ENCODE results near the gene ERI3.

ERI3 gene

GRCh38 chr1:44222397-44223186 is 132.5 kb downstream of the ERI3 start:
- no peak overlapping the region for H3K4me3 ChIP-seq (ENCODE audit: low read length)
- DNase-seq (ENCODE audit: low read depth) = no peak
- TF ChIP-seq CTCF (IDR thresholded peaks at IDR 0.05; ENCODE audit: insufficient read depth, low read depth, low read length, missing control alignments) = no peak

- no peak for DNase-seq (ENCODE audit: low read depth)
- no peak overlapping the region for H3K4me3 ChIP-seq (ENCODE audit: low read length)
- no peak for TF ChIP-seq CTCF (IDR thresholded peaks at IDR 0.05; ENCODE audit: insufficient read depth, low read depth, low read length, missing control alignments)
Measured at GRCh38 chr1:44221769-44222168, 133.3 kb downstream of the ERI3 start.

GRCh38 chr1:44220755-44221154 is 134.3 kb downstream of the ERI3 start:
- TF ChIP-seq CTCF (IDR thresholded peaks at IDR 0.05; ENCODE audit: insufficient read depth, low read depth, low read length, missing control alignments) = no peak
- no peak overlapping the region for H3K4me3 ChIP-seq (ENCODE audit: low read length)
- no peak for DNase-seq (ENCODE audit: low read depth)

- no peak for TF ChIP-seq CTCF (IDR thresholded peaks at IDR 0.05; ENCODE audit: insufficient read depth, low read depth, low read length, missing control alignments)
- no peak for DNase-seq (ENCODE audit: low read depth)
- H3K4me3 ChIP-seq (ENCODE audit: low read length) = no peak overlapping the region
Measured at GRCh38 chr1:44220001-44220751, 134.9 kb downstream of the ERI3 start.

GRCh38 chr1:44219301-44219626 is 135.8 kb downstream of the ERI3 start:
- TF ChIP-seq CTCF (IDR thresholded peaks at IDR 0.05; ENCODE audit: insufficient read depth, low read depth, low read length, missing control alignments) = no peak
- DNase-seq (ENCODE audit: low read depth) = no peak
- no peak overlapping the region for H3K4me3 ChIP-seq (ENCODE audit: low read length)

GRCh38 chr1:44218503-44219300 is 136.4 kb downstream of the ERI3 start:
- no peak for TF ChIP-seq CTCF (IDR thresholded peaks at IDR 0.05; ENCODE audit: insufficient read depth, low read depth, low read length, missing control alignments)
- no peak for DNase-seq (ENCODE audit: low read depth)
- no peak overlapping the region for H3K4me3 ChIP-seq (ENCODE audit: low read length)
